Fibroblast of lung (primary cell): ENCODE measurements around the gene HINFP. TPM values are rescaled to one million over a fixed set of nuclear protein-coding genes. Genes with fewer than 3 reads are reported as not detected.
"Not testable (repeated sequence)": the region's sequence is repeated elsewhere in the genome, so short reads cannot be mapped to it uniquely, and the experiment has no call there.

Experiments
- DNase-seq, 2 donors: peaks; one replicate each; pipeline versions ENCODE4 v3.0.0 to v3.0.0-alpha.2; 2010; ENCODE audit warnings: low read depth in 2 of 2
- H2AFZ ChIP-seq: 2 replicates; pipeline ENCODE4 v1.5.1; 2012; ENCODE audit warnings: low read length, control low read depth, inconsistent platforms
- H3K27ac ChIP-seq: 2 replicates; pipeline ENCODE4 v1.5.1; 2011; ENCODE audit warnings: low read length, control low read depth; ENCODE audit not compliant: insufficient read depth
- H3K27me3 ChIP-seq: 2 replicates; pipeline ENCODE4 v1.5.1; 2011; ENCODE audit warnings: mild to moderate bottlenecking, low read length; ENCODE audit not compliant: control insufficient read depth, insufficient read depth
- H3K36me3 ChIP-seq: 2 replicates; pipeline ENCODE4 v1.5.1; 2011; ENCODE audit warnings: low read length; ENCODE audit not compliant: control insufficient read depth, insufficient read depth
- H3K4me1 ChIP-seq: 2 replicates; pipeline ENCODE4 v1.5.1; 2011; ENCODE audit warnings: low read length; ENCODE audit not compliant: control insufficient read depth, insufficient read depth; ENCODE audit errors: extremely low read depth
- H3K4me2 ChIP-seq: 2 replicates; pipeline ENCODE4 v1.5.1; 2011; ENCODE audit warnings: low read length, control low read depth; ENCODE audit not compliant: insufficient read depth; ENCODE audit errors: extremely low read depth
- H3K4me3 ChIP-seq, 4 experiments: fragments of 200-600 bp in 1 of 4; sonication (generic) in 1 of 4; replicated peaks in 1 of 4; 2 replicates each; pipeline ENCODE4 v1.5.1; 2011 to 2016; ENCODE audit warnings: low read length in 4 of 4, low read depth in 3 of 4, mild to moderate bottlenecking in 3 of 4, control low read depth in 2 of 4, inconsistent platforms in 1 of 4, mixed read lengths in 1 of 4; ENCODE audit not compliant: insufficient read depth in 1 of 4; ENCODE audit errors: control extremely low read depth in 1 of 4
- H3K79me2 ChIP-seq: 2 replicates; pipeline ENCODE4 v1.5.1; 2012; ENCODE audit warnings: mild to moderate bottlenecking, low read length, inconsistent platforms; ENCODE audit not compliant: control insufficient read depth, insufficient read depth
- H3K9ac ChIP-seq: 2 replicates; pipeline ENCODE4 v1.5.1; 2011; ENCODE audit warnings: mild to moderate bottlenecking, low read length, control low read depth; ENCODE audit not compliant: insufficient read depth
- H3K9me3 ChIP-seq: 2 replicates; pipeline ENCODE4 v1.5.1; 2012; ENCODE audit warnings: low read depth, low read length; ENCODE audit not compliant: control insufficient read depth, insufficient read depth
- H4K20me1 ChIP-seq: 2 replicates; pipeline ENCODE4 v1.5.1; 2011; ENCODE audit warnings: low read length; ENCODE audit not compliant: control insufficient read depth, insufficient read depth; ENCODE audit errors: extremely low read depth
- CTCF ChIP-seq, 2 donors: IDR thresholded peaks in 1 of 2; conservative IDR thresholded peaks in 1 of 2; 1 replicate in 1 of 2; 2 replicates in 1 of 2; pipeline ENCODE4 v1.5.1; 2011 to 2012; ENCODE audit warnings: low read length in 2 of 2, control low read depth in 1 of 2, inconsistent platforms in 1 of 2, low read depth in 1 of 2, mild to moderate bottlenecking in 1 of 2
- EZH2 ChIP-seq: IDR thresholded peaks from 2 replicates; pipeline ENCODE4 v1.5.1; 2012; ENCODE audit warnings: low read length, control low read depth, mild to moderate bottlenecking; ENCODE audit errors: missing control alignments
- polyA plus RNA-seq, 2 donors: library from polyadenylated mRNA; depleted of rRNA in 1 of 2; stranded (reverse) in 1 of 2; unstranded in 1 of 2; fragments of >200 nt; gene quantifications; 2 replicates each; pipeline ENCODE4 v1.2.1, GENCODE V29; 2011 to 2012; ENCODE audit warnings: missing spikeins in 1 of 2
- total RNA-seq: library from RNA; depleted of rRNA; stranded (reverse); fragments of >200 nt; gene quantifications from 2 replicates; pipeline ENCODE4 v1.2.1, GENCODE V29; 2014

HINFP gene
- total and polyA plus RNA-seq, 2 donors (not counting 1 experiment from before 2014, with no cell fraction given) = 13.1 to 13.5 TPM

- H3K36me3 ChIP-seq = no peaks in the 10 kb centered on the region
- H3K27me3 ChIP-seq = peaks cover 13% of the 10 kb centered on the region
- no peak for TF ChIP-seq CTCF (conservative IDR thresholded peaks at IDR 0.05 in 1 of 2, IDR thresholded peaks at IDR 0.05 in 1 of 2; ENCODE audit: low read depth in 1 of 2, low read length in 2 of 2)
- no peak for TF ChIP-seq EZH2
- H4K20me1 ChIP-seq = no peaks in the 10 kb centered on the region
- H3K27ac ChIP-seq = no peak overlapping the region
- H3K4me2 ChIP-seq = no peak overlapping the region
- no peak overlapping the region for H2AFZ ChIP-seq
- H3K9ac ChIP-seq = no peak overlapping the region
- H3K9me3 ChIP-seq = no peaks in the 10 kb centered on the region
- no peak for DNase-seq
- H3K79me2 ChIP-seq = no peaks in the 10 kb centered on the region
- H3K4me1 ChIP-seq = peaks cover 2% of the 10 kb centered on the region
- no peak overlapping the region for H3K4me3 ChIP-seq
Observed at GRCh38 chr11:119161871-119162270, 40.5 kb downstream of the HINFP start.

GRCh38 chr11:119166368-119167076 is 45.1 kb downstream of the HINFP start:
- Histone ChIP-seq H3K4me3 (no peak overlapping the region), H4K20me1 (no peaks in the 10 kb centered on the region), H3K36me3 (no peaks in the 10 kb centered on the region), H3K27ac (no peak overlapping the region), H3K9me3 (no peaks in the 10 kb centered on the region), H3K4me2 (no peak overlapping the region), H3K9ac (no peak overlapping the region), H2AFZ (no peak overlapping the region), H3K79me2 (no peaks in the 10 kb centered on the region), H3K27me3 (peaks cover 9% of the 10 kb centered on the region), H3K4me1 (peaks cover 2% of the 10 kb centered on the region)
- DNase-seq = peak; percentile 24 to 72
- TF ChIP-seq EZH2 = no peak
- no peak for TF ChIP-seq CTCF (conservative IDR thresholded peaks at IDR 0.05 in 1 of 2, IDR thresholded peaks at IDR 0.05 in 1 of 2; ENCODE audit: low read depth in 1 of 2, low read length in 2 of 2)

GRCh38 chr11:119167077-119167458 is 45.7 kb downstream of the HINFP start:
- H3K9me3 ChIP-seq, H4K20me1 ChIP-seq, H3K4me3 ChIP-seq, DNase-seq, H3K4me1 ChIP-seq, H3K9ac ChIP-seq, H3K27ac ChIP-seq, H3K79me2 ChIP-seq, H2AFZ ChIP-seq, H3K4me2 ChIP-seq, H3K36me3 ChIP-seq, H3K27me3 ChIP-seq: not testable (repeated sequence)
